Measurements from ENCODE around the gene PKD2L2.
A peak's percentile ranks its signal among the peaks of the same experiment; 100 is the strongest.
"Not testable (repeated sequence)": the region's sequence is repeated elsewhere in the genome, so short reads cannot be mapped to it uniquely, and the experiment has no call there.

PKD2L2 gene

GRCh38 chr5:137957948-137958347 is 68.7 kb downstream of the PKD2L2 start:
- peak; percentile 34 for DNase-seq (ENCODE audit: low read depth)

- no peak for DNase-seq (ENCODE audit: low read depth)
Observed at GRCh38 chr5:137959488-137959887, 70.2 kb downstream of the PKD2L2 start.

GRCh38 chr5:137960141-137960540 is 70.9 kb downstream of the PKD2L2 start:
- no peak for DNase-seq (ENCODE audit: low read depth)

GRCh38 chr5:137960819-137961218 is 71.6 kb downstream of the PKD2L2 start:
- DNase-seq (ENCODE audit: low read depth) = no peak

GRCh38 chr5:137970384-137970783 is 81.1 kb downstream of the PKD2L2 start:
- not testable (repeated sequence) for DNase-seq (ENCODE audit: low read depth)

- DNase-seq (ENCODE audit: low read depth) = no peak
Observed at GRCh38 chr5:137975208-137975607, 86.0 kb downstream of the PKD2L2 start.

- DNase-seq (ENCODE audit: low read depth) = no peak
Observed at GRCh38 chr5:137989419-137989818, 100.2 kb downstream of the PKD2L2 start.
